Effector memory CD8-positive, alpha-beta T cell (primary cell): Measurements from ENCODE around the gene OR7A5.
"Not testable (repeated sequence)": the region's sequence is repeated elsewhere in the genome, so short reads cannot be mapped to it uniquely, and the experiment has no call there.

ENCODE experiments used
- ATAC-seq: fragments of 150-1000 bp; cut with Tn5 transposase; replicated peaks from 2 replicates; pipeline ENCODE4 v1.10.0; 2021; ENCODE audit warnings: mild to moderate bottlenecking, moderate library complexity
- DNase-seq, 3 experiments: peaks; one replicate each; pipeline ENCODE4 v3.0.0; 2021
- H3K27ac Mint-ChIP-seq, 2 donors: one replicate each; pipeline ENCODE4 v1.8.0; 2022; ENCODE audit warnings: mild to moderate bottlenecking in 2 of 2, mixed read lengths in 2 of 2, moderate library complexity in 2 of 2
- H3K27me3 Mint-ChIP-seq, 2 donors: one replicate each; pipeline ENCODE4 v1.8.0; 2022; ENCODE audit warnings: mixed read lengths in 2 of 2
- H3K36me3 Mint-ChIP-seq: one replicate; pipeline ENCODE4 v1.8.0; 2022; ENCODE audit warnings: mild to moderate bottlenecking, moderate library complexity, mixed read lengths; ENCODE audit not compliant: insufficient read depth
- H3K4me1 Mint-ChIP-seq, 2 donors: one replicate each; pipeline ENCODE4 v1.8.0; 2022; ENCODE audit warnings: low read depth in 2 of 2, mixed read lengths in 2 of 2
- H3K4me3 Mint-ChIP-seq, 2 donors: one replicate each; pipeline ENCODE4 v1.8.0; 2022; ENCODE audit warnings: mild to moderate bottlenecking in 2 of 2, mixed read lengths in 2 of 2, moderate library complexity in 2 of 2
- H3K9me3 Mint-ChIP-seq, 2 donors: one replicate each; pipeline ENCODE4 v1.8.0; 2022; ENCODE audit warnings: mixed read lengths in 2 of 2

The OR7A5 gene

GRCh38 chr19:14809272-14810057 lies 25.5 kb downstream of the OR7A5 start:
- Mint-ChIP-seq H3K36me3 (no peaks in the 10 kb centered on the region), H3K9me3 (no peaks in the 10 kb centered on the region), H3K27ac (no peak overlapping the region), H3K4me1 (peaks cover 0 to 4% of the 10 kb centered on the region in 2 donors), H3K4me3 (no peak overlapping the region), H3K27me3 (peaks cover 20 to 29% of the 10 kb centered on the region in 2 donors)
- ATAC-seq = no peak
- no peak for DNase-seq

DNA sequence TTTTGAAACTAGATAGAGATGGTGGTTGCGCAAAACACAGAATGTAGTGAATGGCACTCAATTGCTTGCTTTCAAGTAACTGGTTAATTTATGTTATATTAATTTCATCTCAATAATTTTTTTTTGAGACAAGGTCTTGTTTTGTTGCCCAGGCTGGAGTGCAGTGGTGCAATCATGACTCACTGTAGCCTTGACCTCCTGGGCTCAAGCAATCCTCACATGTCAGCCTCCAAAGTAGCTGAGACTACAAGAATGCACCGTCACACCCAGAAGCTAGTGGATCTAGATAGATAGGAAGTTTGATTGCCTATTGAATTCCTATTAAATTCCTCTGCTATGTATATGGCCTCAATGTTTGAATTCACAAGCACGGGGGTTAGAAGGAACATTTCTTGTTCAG lies 30.2 kb downstream of the OR7A5 start:
- DNase-seq = no peak
- Mint-ChIP-seq H3K9me3 (no peaks in the 10 kb centered on the region), H3K27me3 (peaks cover 19 to 40% of the 10 kb centered on the region in 2 donors), H3K4me1 (peaks cover 0 to 4% of the 10 kb centered on the region in 2 donors), H3K4me3 (no peak overlapping the region), H3K36me3 (no peaks in the 10 kb centered on the region), H3K27ac (no peak overlapping the region)
- ATAC-seq = no peak

DNA sequence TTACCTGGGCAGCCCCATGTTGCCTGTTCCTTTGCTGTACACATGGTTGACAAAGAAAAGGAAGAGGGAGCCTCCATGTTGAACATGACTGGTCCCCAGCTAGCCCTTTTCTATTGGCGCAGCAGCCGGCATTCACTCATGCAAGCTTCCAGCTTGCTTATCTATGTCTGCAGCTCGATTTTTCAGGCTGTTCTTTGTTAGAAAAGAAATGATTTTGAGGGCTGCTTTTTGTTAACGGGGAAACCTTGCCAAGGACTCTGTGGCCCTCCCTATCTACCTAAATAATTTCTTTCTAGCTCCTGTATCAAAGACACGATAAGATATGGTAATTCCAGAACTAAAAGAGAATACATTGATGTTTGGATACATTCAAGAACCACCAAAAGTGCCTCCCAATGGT lies 36.2 kb downstream of the OR7A5 start:
- H3K27me3 Mint-ChIP-seq = peaks cover 21 to 58% of the 10 kb centered on the region in 2 donors
- no peak overlapping the region for H3K4me3 Mint-ChIP-seq
- H3K9me3 Mint-ChIP-seq = no peaks in the 10 kb centered on the region

GRCh38 chr19:14796021-14796420 lies 39.0 kb downstream of the OR7A5 start:
- H3K4me1 Mint-ChIP-seq = no peaks in the 10 kb centered on the region
- no peak overlapping the region for H3K27ac Mint-ChIP-seq
- no peak overlapping the region for H3K4me3 Mint-ChIP-seq

More for the DNA sequence above, 36.2 kb downstream of the OR7A5 start:
- no peaks in the 10 kb centered on the region for H3K4me1 Mint-ChIP-seq
- ATAC-seq (no peak), DNase-seq (no peak)
- H3K36me3 Mint-ChIP-seq = no peaks in the 10 kb centered on the region
- H3K27ac Mint-ChIP-seq = no peak overlapping the region

GRCh38 chr19:14795078-14795721 lies 39.8 kb downstream of the OR7A5 start:
- Mint-ChIP-seq H3K27ac (no peak overlapping the region), H3K36me3 (no peaks in the 10 kb centered on the region), H3K4me1 (no peaks in the 10 kb centered on the region), H3K9me3 (no peaks in the 10 kb centered on the region), H3K4me3 (no peak overlapping the region), H3K27me3 (peaks cover 25 to 37% of the 10 kb centered on the region in 2 donors)
- DNase-seq (no peak), ATAC-seq (no peak)

More at GRCh38 chr19:14796021-14796420, 39.0 kb downstream of the OR7A5 start:
- H3K36me3 Mint-ChIP-seq = no peaks in the 10 kb centered on the region
- peaks cover 25 to 41% of the 10 kb centered on the region in 2 donors for H3K27me3 Mint-ChIP-seq
- DNase-seq = no peak
- ATAC-seq = no peak
- no peaks in the 10 kb centered on the region for H3K9me3 Mint-ChIP-seq

DNA sequence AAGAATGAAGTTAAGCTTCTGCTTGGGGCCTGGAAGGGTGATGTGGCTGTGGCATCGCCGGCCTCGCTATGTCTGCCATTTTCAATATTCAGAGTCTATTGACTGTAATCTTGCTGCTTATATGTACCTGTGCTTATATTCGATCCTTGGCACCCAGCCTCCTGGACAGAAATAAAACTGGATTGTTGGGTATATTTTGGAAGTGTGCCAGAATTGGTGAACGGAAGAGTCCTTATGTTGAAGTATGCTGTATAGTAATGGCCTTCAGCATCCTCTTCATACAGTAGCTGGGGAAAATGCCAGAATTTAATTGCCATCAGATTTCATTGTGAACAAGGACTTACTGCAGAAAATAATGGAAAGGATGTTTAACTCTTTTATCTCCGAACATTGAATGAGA lies 42.7 kb downstream of the OR7A5 start:
- ATAC-seq, H3K9me3 Mint-ChIP-seq, DNase-seq, H3K36me3 Mint-ChIP-seq, H3K27ac Mint-ChIP-seq, H3K4me1 Mint-ChIP-seq, H3K4me3 Mint-ChIP-seq: not testable (repeated sequence)
- H3K27me3 Mint-ChIP-seq = peaks cover 11 to 22% of the 10 kb centered on the region in 2 donors

GRCh38 chr19:14786421-14786851 lies 48.5 kb downstream of the OR7A5 start:
- DNase-seq (no peak), ATAC-seq (no peak)
- Mint-ChIP-seq H3K27me3 (peaks cover 22 to 26% of the 10 kb centered on the region in 2 donors), H3K4me1 (peaks cover 0 to 18% of the 10 kb centered on the region in 2 donors), H3K9me3 (no peaks in the 10 kb centered on the region), H3K4me3 (peak overlapping the region in 1 of 2 donors; percentile 37), H3K27ac (peak overlapping the region in 1 of 2 donors; percentile 55), H3K36me3 (no peaks in the 10 kb centered on the region)

GRCh38 chr19:14785102-14785793 lies 49.7 kb downstream of the OR7A5 start:
- not testable (repeated sequence) for H3K36me3 Mint-ChIP-seq, DNase-seq, H3K9me3 Mint-ChIP-seq
- Mint-ChIP-seq H3K4me3 (peak overlapping the region in 1 of 2 donors; percentile 43), H3K27ac (peak overlapping the region in 1 of 2 donors; percentile 59), H3K27me3 (peaks cover 26 to 30% of the 10 kb centered on the region in 2 donors), H3K4me1 (peaks cover 0 to 18% of the 10 kb centered on the region in 2 donors)
- ATAC-seq = peak; percentile 51

- not testable (repeated sequence) for H3K4me3 Mint-ChIP-seq, H3K36me3 Mint-ChIP-seq, DNase-seq, H3K9me3 Mint-ChIP-seq
- ATAC-seq = peak; percentile 44
- peaks cover 21 to 31% of the 10 kb centered on the region in 2 donors for H3K27me3 Mint-ChIP-seq
- peak overlapping the region in 1 of 2 donors; percentile 59 for H3K27ac Mint-ChIP-seq
- H3K4me1 Mint-ChIP-seq = peaks cover 0 to 18% of the 10 kb centered on the region in 2 donors
Observed at GRCh38 chr19:14784730-14785101, 50.3 kb downstream of the OR7A5 start.

- Mint-ChIP-seq H3K27me3 (peaks cover 29 to 44% of the 10 kb centered on the region in 2 donors), H3K4me1 (peaks cover 0 to 18% of the 10 kb centered on the region in 2 donors)
- DNase-seq, ATAC-seq, H3K36me3 Mint-ChIP-seq, H3K9me3 Mint-ChIP-seq, H3K27ac Mint-ChIP-seq, H3K4me3 Mint-ChIP-seq: not testable (repeated sequence)
Observed at GRCh38 chr19:14783410-14783998, 51.5 kb downstream of the OR7A5 start.

GRCh38 chr19:14782626-14783409 lies 52.2 kb downstream of the OR7A5 start:
- no peak overlapping the region for H3K4me3 Mint-ChIP-seq
- no peaks in the 10 kb centered on the region for H3K9me3 Mint-ChIP-seq
- DNase-seq (no peak), ATAC-seq (no peak)
- peaks cover 0 to 18% of the 10 kb centered on the region in 2 donors for H3K4me1 Mint-ChIP-seq
- peaks cover 32 to 50% of the 10 kb centered on the region in 2 donors for H3K27me3 Mint-ChIP-seq
- H3K27ac Mint-ChIP-seq = no peak overlapping the region
- H3K36me3 Mint-ChIP-seq = peaks cover 4% of the 10 kb centered on the region

DNA sequence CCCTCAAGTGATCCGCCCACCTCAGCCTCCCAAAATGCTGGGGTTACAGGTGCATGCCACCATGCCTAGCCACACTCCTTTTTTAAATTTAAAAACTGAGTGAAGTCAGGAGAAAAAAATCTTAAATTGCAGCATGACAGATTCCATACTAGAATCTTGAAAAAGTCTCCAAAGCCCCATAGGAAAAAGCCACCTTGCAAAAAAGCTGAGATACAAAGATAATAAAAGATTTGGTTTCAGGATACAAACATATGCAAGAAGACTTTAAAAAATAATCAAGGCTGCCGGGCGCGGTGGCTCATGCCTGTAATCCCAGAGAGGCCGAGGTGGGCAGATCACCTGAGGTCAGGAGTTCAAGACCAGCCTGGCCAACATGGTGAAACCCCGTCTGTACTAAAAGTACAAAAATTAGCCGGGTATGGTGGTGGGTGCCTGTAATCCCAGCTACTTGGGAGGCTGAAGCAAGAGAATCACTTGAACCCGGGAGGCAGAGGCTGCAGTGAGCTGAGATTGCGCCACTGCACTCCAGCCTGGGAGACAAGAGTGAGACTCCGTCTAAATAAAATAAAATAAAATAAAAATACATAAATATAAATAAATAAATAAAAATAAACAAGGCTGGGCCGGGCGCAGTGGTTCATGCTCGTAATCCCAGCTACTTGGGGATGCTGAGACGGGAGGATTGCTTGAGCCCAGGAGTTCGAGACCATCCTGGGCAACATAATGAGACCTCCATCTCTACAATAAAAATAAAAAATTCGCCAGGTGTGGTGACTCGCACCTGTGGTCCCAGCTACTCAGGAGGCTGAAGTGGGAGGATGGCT lies 53.1 kb downstream of the OR7A5 start:
- Mint-ChIP-seq H3K4me1 (peaks cover 0 to 20% of the 10 kb centered on the region in 2 donors), H3K27me3 (peaks cover 39 to 56% of the 10 kb centered on the region in 2 donors)
- ATAC-seq, H3K27ac Mint-ChIP-seq, H3K4me3 Mint-ChIP-seq, H3K36me3 Mint-ChIP-seq, H3K9me3 Mint-ChIP-seq, DNase-seq: not testable (repeated sequence)
